Right renal cortex interstitium (tissue), 3 donors: ENCODE data around the gene VTI1B. TPM values are rescaled to one million over a fixed set of nuclear protein-coding genes. Genes with fewer than 3 reads are reported as not detected.
"Not testable (repeated sequence)": the region's sequence is repeated elsewhere in the genome, so short reads cannot be mapped to it uniquely, and the experiment has no call there.

Source experiments
- DNase-seq, 3 donors: peaks; one replicate each; pipeline ENCODE4 v3.0.0-alpha.2; 2013; ENCODE audit warnings: low read depth in 3 of 3, low spot score in 2 of 3
- polyA plus RNA-seq, 3 donors: library from polyadenylated mRNA; unstranded; fragments of 120-200 nt; gene quantifications; one replicate each; pipeline ENCODE4 v1.2.1, GENCODE V29; 2013; ENCODE audit not compliant: insufficient read length in 3 of 3

The VTI1B gene
- polyA plus RNA-seq, 3 donors: 126 to 131 (median 128) TPM

DNA sequence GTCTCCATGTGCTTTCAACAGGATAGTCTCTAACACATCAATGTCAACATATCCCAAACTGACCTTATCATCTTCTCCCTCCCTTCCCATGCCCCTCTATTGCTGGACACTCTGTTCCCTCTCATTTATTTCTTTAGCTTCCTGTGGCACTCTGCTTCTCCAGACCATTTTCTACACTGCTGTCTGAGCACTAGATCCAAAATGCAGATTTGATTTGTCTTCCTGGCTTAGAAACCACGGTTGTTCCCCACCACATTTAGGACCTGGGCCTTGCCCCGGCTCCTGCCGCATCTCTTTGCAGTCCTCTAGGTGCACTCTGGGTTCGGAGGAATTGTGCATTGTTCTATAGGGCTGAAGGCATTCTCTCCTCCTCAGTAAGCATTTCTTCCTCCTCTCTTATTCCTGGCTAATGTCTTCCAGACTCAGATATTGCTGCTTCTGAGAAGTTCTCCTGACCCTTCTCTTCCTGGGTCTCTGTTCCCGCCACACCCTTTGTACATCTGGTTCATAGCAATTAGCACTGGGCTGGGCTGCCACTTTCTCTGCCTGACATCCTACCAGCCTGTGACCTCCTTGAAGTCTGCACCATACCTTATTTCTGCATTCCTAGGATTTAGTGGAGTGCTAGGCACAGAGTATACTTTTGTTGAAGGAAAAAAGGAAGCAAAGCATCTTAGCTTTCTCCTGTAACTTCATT, 40.8 kb downstream of the VTI1B start:
- no peak for DNase-seq

DNA sequence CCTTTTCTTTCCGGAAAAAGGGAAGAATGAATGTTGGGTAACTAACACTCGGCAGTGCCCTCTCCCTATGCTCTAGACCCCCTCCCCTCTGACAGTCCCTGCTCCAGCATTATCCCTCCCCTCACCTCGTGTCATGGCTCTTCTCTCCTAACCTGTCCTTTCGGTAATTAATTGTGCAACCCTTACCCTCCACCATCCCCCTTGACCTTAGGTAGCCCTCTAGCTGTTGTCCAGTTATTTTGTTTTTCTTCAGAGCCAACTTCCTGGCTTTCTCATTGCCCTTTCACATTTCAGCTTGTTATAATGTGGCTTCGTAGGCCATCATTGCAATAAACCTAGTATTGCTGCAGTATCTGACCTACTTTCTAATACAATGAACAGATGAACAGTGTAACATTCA, 43.5 kb downstream of the VTI1B start:
- no peak for DNase-seq

- DNase-seq: no peak
Measured at GRCh38 chr14:67630186-67630585, 44.2 kb downstream of the VTI1B start.

DNA sequence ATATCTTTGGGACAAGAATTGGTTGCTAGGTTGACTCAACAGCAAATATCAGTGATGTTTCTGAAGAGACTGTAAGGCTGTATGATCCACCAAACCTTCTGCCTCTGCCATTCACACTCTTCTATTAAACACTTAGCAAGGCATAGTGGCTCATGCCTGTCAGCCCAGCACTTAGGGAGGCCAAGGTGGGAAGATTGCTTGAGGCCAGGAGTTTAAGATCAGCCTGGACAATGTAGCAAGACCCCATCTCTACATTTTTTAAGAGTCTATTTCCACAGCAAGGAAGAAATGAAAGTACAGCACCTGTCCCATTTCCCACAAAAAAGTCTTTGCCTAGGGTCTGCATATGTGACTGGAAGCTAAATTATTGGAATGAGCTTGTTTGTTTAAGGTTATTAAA, 46.9 kb downstream of the VTI1B start:
- DNase-seq: no peak

- DNase-seq: not testable (repeated sequence)
Measured at GRCh38 chr14:67626131-67626530, 48.3 kb downstream of the VTI1B start.

- DNase-seq: no peak
Measured at GRCh38 chr14:67623114-67623513, 51.3 kb downstream of the VTI1B start.

GRCh38 chr14:67622675-67623074, 51.8 kb downstream of the VTI1B start:
- peak in 1 of 3 donors; percentile 32 for DNase-seq

- DNase-seq: peak in 1 of 3 donors; percentile 23
Measured at GRCh38 chr14:67620217-67620785, 54.1 kb downstream of the VTI1B start.

GRCh38 chr14:67619446-67620216, 54.8 kb downstream of the VTI1B start, which contains the start of gene ARG2:
ARG2 (plus strand) TSS chr14:67619920; CDS start chr14:67619978, 58 bp downstream.
- peak; percentile 76 to 85 (median 82) for DNase-seq

DNA sequence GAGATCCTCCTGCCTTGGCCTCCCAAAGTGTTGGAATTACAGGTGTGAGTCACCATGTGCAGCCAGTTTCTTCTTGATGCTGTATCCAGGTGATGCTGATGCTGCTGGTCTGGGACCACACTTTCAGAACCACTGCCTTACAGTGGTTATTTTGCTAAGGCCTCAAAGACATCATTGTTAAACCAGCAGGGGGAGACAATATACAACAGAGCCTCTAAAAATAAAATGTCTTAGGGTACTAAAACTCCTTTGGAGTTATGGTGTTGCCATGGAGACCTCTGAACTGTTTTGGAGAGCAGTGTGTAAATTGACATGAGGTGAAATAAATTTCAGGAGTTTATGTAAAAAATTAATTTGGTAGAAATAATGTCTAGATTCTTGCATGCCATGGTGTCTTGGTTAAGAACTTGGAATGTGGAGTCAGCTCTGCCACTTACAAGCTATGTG, 55.8 kb downstream of the VTI1B start:
- DNase-seq: peak; percentile 68 to 72 (median 71)

GRCh38 chr14:67610491-67610890, 63.9 kb downstream of the VTI1B start:
- DNase-seq: no peak

- no peak for DNase-seq
Measured at GRCh38 chr14:67609642-67610310, 64.7 kb downstream of the VTI1B start.

DNA sequence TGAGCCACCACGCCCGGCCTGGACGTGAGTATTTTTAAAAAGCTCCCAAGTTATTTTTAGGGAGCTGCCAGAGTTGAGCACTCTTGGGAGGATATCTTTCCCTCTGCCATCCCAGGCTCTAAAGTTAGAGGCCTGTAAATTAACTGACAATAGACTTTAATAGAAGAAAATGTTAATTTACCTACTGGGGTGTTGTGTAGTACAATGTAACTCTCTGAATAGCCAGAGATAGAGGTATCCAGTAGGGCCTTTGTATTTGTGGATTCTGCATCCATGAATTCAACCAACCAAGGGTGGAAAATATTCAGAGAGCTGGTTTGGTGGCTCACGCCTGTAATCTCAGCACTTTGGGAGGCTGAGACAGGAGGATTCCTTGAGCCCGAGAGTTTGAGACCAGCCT, 66.8 kb downstream of the VTI1B start:
- no peak for DNase-seq

DNA sequence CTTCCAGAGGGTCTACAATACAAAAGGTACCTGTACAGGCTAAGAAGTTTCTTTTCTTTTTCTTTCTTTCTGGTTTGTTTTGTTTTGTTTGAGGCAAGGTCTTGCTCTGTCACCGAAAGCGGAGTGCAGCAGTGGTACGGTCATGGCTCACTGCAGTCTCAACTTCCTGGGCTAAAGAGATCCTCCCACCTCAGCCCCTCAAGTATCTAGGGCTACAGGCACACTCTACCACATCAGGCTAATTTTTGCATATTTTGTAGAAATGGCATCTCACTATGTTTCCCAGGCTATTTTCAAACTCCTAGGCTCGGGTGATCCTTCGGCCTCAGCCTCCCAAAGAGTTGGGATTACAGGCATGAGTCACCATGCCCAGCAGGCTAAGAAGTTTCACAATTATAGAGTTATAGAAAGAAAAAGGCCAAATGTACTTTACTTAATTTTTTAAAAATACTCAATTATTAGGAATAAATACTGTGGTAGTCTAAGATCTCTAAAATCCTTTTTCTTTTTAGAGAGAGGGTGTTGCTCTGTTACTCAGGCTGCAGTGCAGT, 71.4 kb downstream of the VTI1B start:
- peak in 1 of 3 donors; percentile 29 for DNase-seq

GRCh38 chr14:67602076-67602475, 72.4 kb downstream of the VTI1B start:
- DNase-seq: no peak

DNA sequence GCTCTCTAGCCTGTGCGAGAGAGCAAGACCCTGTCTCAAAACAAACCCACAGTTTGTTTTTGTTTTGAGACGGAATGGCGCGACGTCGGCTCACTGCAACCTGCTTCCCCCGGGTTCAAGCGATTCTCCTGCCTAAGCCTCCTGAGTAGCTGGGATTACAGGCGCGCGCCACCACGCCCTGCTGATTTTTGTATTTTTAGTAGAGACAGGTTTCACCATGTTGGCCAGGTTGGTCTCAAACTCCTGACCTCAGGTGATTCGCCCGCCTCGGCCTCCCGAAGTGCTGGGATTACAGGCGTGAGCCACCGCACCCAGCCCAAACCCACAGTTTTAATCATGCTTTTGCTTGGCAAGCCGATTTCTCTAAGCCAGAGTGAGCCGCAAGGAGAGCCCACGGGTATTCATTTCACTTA, 73.9 kb downstream of the VTI1B start:
- not testable (repeated sequence) for DNase-seq

DNA sequence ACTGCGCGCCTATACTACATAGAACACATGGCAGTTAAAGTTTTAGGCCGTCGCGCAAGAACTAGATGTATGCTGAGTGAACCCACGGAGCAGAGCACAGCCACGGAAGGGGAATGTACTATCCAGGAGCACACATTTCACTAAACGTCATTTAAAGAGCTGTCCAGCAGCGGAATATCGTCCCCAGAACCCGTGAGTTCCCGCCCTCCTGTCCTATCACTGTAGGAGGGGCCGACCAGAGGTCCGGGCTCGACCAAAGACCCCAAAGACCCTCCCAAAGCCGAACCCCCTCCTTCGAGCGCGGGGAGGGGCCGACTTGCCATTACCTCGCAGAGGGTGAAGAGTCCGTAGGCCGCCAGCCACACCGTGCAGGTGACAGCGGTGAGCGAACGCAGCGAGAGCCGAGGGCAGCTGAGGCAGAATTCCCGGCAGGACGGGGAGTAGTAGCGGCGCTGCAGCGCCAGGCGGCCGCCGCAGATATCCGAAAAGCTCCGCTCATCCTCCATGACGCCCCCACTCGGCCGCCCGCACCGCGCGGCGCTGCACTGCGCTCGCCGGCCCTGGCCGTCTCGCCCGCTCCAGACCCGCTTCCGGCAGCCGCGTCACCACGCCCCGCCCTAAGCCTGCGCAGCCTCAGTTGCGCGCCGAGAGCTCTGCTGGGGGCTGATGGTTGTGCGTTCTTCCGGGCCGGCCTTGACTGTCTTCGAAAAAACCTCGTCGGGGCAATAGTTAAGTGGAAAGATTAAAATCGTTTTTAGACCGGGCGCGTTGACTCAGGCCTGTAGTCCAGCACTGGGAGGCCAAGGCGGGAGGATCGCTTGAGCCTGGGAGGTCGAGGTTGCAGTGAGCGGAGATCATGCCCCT, 74.5 kb downstream of the VTI1B start, which contains the start of gene PIGH:
TSS of gene PIGH (minus strand) at position 571 of the 864 bp plus-strand sequence. CDS start at position 506, 65 bp downstream.
- peak in 1 of 3 donors; percentile 75 for DNase-seq
